Activated T-cell treated with anti-CD3 and anti-CD28 coated beads for 1 hour (primary cell): Measurements from ENCODE around the gene RFX3.

ENCODE experiments used
- DNase-seq: peaks from one replicate; pipeline ENCODE4 v3.0.0-alpha.2; 2020; ENCODE audit warnings: low read depth

The RFX3 gene

DNA sequence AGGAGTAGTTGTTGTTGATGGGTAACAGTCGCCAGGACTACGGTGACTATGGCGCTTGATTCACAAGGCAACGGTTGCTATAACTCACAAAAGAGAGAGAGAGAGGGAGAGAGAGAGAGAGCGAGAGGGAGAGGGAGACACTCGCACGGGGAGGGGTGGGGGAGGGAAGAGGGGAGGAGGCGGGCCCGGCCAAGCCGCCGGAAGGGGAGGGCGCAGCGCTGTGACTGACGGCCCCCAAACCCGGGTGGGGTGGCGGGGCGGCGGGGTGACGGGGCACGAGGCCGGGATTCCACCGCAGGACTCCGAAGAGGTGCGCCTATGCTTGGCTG is at the start of gene RFX3:
TSS of gene RFX3 (minus strand) at position 166 of the 329 bp plus-strand sequence. CDS start 130,413 bp downstream, outside the sequence.
- peak; percentile 87 for DNase-seq

DNA sequence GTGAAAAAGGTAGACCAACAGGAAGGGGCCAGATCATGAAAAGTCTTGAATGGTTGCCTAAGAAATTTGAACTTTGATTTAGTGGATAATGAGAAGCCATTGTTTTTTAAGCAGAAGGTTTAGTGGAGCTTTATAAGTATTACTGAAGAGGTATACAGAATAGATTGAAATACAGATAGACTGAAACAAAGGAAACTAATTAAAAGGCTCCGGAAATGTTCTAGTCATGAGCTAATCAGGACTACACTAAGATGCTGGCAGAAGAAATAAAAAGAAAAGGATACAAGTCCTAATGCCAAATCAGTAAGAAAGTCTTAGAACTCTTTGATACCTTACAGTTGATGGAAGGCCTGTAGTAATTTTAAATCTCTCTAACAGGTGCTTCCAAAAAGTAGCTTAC is 45.7 kb upstream of the RFX3 start:
- no peak for DNase-seq

DNA sequence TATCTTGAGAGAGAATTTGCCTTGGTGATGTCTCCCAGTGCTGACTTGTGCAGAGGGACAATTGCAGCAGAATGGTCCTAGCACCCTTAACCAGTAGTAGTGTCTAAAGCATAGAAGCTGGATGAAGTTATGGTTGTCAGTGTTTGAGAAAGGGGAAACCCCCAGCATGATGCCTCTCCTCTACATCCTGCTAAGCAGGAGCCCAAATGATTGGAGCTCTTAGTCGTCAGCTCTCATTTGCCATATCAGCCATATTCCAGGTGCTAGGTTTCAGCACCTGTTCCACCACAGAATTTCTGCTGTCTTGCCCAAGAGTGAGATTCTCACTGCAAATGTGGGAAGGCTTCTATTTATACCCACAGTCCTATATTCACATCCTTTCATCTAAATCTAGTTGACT is 43.7 kb upstream of the RFX3 start:
- DNase-seq, result no peak

DNA sequence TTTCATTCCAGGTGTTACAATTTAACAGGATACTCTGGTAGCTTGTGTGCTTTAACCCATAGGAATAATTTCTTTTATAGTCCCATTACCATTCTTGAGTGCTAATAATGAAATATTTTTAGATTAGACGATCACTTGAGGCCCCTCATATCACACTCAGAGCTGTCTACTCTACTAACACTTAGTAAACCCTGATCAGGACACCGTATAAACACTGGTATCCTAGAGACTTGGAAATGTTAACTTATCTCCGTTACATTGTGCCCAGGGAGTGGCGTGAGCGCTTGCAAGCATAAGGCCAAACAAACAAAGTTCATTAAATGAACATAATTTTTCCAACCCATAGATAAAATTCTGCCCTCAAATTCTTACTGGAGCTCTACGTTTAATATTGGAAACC is 42.2 kb upstream of the RFX3 start:
- no peak for DNase-seq

DNA sequence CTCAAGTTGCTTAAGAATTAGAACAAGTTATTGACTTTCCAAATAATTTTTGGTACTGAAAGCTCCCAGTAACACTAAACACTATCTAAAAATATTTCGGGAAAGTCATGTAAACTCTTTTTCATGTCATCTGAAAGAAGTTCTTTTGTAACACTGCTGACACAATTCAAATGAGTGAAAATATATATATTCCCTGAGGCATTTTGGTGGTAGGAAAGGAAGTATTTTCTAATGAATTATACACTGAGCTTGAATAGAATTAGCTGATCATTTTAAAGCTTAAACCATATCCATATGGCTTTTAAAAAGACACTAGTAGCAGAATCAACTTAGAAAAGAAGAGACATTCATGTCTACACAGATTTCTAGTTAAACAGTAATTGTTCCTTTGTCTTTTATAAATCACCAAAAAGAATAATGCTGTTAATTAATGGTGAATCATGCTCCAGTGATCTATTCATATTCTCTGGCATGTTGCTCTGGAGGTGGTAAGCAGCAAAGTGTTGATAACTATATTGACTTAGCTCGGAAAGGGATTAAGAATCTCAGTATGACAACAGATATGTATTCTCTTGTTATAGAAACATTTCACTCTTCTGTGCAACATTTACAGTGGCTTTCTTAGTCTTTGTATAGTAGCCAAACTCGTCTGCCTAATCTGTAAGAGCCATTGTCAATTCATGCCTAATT is 27.4 kb upstream of the RFX3 start:
- no peak for DNase-seq

DNA sequence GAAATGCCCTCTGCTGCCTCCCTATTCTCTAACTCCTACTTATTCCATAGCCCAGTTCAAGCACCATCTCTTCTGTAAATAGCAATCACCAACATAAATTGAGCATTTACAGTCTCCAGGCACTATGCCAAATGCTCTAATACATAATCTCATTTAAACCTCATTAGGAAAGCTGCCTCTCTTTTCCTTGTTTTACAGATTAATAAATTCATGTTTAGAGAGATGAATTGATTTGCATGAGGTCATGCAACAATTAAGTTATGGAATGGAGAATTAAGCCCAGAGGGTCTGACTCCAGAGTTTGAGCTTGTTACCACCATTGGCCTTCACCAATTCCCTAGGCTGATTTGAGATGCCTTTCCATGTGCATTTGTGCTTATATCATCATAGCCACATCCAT is 23.4 kb upstream of the RFX3 start:
- DNase-seq, result no peak

DNA sequence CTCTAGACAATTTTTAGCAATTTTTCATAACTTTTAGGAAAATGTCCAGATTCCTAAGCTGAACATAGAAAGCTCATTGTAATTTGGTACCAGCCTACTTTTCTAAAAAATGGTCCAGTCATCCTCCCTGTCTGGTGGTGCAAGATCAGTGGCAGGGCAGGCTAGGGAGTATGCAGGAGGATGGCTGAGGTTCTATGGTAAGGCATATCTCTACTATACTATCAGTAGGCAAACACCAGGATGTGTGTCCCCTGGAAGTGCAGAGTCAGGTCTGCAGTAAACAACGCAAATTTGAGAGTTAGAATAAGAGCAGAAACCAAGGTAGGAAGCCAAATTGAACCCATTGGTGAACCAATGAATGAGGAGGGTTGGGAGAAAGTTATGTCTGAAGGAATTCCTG is 22.8 kb upstream of the RFX3 start:
- DNase-seq, result no peak

DNA sequence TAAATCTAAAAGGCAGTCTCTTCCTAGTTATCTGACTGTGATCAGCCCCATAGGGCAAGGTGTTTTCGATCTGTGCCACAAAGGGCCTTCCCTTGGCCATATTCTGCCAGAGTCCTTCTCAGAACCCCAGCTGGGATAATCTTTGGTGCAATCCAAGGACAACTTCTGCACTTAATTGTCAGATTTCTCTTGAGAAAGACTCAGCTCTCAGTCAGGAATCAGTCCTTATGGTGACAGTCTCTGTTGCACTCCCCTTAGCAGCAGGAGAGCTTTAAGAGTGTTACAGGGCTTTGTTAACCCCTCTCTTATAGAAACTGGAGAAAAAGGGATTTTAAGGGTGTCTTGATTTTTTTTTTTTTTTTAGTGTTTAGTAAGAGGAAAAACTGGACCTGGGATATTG is 15.4 kb upstream of the RFX3 start:
- DNase-seq, result no peak

DNA sequence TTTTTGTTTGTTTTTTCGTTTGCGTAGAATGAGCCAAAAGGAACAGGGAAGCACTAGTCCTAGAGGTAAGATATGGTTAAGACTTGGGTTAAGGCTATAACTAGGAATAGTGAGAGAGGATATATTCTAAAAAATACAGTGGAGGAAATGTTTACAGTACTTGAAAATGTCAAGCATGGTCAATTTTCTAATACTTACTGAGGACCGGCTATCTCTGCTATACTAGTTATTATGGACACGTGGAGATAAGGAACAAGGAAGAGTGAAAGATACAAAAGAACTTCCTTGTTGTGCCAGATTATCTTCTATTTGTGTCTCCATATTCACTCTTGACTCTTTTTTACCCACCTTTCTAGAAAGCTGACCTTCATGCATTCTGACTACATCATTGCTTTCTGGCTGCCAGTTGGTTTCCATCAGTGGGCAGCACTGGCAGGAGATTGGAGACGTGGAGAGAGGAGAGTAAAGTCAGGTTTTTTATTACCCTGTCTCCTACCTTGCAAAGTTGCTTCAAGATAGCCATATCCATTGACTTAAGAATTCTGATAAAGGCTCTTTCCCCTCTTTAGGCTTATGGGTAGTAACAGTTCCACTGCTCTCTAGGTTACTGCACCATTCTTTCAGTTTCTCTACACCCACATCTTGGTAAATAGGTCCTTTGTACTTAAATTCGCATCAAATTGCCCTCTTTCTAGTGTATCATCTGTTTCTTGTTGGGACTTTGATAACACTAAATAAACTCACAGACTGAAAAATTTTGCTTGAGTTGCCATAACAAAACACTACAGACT is 9.0 kb upstream of the RFX3 start:
- no peak for DNase-seq

DNA sequence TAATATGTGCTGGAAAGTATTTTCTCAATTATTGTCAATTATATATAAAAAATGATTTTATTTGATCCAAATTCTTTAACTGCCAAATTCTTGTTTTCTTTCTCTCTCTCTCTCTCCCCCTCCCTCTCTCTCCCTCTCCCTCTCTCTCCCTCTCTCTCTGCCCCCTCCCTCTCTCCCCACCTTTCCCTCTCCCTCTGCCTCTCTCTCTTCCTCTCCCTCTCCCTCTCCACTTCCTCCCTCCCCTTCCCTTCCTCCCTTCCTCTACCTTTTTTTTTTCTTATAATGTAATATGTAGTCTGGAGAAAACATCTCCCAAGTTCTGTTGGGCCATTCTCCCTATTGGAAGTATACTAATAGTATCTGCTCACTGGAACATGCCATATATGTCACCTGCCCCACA is 6.4 kb upstream of the RFX3 start:
- DNase-seq, result no peak

DNA sequence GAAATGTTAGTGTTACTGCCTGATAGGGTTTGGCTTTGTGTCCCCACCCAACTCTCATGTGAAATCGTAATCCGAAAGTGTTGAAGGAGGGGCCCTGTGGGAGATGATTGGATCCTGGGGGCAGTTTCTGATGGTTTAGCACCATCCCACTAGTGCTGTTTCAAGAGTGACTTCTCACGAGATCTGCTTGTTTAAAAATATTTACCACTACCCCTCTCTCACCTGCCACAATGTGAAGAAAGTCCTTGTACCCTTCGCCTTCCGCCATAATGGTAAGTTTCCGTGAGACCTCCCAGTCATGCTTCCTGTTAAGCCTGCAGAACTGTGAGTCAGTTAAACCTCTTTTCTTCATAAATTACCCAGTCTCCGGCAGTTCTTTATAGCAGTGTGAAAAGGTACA is 2.6 kb upstream of the RFX3 start:
- DNase-seq, result peak; percentile 22

DNA sequence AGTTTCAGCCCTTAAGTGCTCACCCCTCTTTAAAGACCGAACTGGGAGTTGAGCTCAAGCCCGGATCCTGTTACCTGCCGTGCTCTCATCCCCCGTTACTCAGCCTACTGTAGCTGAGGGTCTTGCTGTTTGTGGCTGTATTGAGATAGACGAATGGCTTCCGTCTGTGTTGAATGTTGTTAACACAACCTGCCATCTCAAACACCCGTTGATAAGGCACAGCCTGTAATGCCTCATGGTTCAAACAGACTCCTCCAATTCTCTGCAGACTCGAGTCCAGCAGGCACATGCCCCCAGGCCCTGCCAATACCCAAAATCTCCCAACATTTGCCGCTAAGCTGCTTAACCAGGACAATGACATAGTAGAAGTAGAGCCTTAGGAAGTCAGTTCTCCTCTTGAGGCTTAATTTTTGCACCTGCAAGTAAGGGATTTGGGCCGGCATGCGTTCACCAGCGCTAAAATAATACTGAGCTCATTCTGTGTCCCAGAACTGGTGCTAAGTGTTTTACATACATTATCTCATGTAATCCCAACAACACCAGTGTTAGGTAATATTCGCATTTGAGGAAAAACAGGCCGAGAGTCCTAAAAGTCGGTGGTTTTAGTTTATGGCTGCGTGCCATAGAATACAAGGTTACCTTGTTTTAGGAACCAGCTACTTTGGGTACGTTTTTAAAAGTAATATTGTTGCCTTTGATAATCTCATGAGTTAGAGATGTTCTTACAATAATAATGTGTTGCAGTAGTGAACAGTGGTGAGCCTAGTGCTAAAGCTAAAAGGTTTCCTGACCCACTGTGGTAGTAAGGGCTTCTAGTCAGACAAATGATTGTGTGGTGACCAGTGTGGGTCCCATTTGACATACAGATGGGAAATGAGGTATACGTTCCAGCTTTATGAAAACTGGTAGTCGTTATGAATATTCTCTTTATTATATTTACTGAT is 1.5 kb upstream of the RFX3 start:
- DNase-seq, result no peak

DNA sequence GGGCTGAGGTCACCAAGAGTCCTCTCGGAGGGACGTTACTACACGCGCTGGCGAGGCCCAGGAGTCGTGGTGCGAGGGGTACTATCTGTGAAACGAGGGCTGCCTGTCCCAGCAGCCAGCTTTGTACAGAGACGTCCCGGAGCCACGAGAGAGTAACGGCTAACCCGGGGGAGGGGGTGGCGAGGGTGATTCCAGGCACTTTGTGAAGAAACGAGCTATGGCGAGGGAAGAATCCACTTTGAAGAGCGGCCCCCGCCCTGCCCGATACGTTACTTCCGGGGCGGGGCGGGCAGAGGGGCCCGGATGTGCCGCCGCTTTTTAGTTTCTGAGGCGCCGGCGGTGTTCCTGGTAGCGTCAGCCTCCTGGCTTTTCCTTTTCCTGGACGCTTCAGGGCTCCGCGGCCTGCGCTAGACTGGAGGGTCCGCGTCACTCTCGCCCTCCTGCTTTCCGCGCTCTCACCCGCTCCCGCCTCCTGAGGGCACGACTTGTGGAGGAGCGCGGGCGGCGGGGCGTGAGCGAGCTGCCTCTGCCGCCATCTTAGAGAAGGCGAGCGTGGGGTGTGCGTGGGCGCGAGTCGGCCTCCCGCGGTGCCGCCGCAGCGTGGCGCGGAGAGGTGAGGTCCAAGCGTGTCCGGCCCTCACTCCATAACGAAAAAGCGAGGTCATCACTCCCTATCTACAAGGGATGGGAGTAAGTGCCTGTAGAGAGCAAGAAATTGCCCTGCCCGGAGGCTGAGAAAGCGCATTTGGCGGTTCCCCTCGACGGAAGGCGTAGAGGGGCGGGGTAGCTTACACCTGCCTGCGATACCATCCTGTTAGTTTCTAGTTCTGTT is 580 bp upstream of the RFX3 start:
- peak; percentile 82 for DNase-seq

DNA sequence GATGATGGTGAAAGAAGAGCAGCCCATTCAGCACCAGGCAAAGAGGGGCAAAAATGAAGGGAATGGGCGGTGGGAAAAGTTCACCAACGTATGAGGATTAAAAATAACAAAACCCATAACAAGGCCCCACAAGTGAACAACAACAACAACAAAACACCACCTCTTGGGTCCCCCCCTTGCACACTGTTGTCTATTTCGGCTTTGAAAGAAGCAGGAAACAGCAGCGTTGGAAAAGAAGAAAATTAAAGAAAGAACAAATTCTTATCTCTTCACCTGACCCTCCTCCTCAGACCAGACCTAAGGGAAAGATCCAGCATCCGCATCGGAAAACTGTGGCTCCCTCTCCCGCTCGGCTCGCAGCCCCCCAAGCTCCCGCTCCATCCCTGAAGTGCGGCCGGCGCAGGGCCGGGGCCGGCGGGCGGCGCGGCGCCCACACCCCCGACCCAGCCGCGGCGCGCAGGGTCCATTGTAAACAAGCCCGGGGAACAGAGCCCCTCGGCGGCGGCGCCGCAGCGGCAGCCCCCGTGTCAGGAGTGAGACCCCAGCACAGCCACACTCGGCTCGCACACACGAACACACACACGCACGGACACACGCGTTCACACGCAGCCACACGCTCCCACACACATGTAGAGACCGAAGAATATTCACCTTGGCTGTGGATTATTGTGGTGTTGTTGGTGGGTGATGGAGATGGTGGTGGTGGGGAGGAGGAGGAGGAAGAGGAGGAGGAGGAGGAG is 535 bp downstream of the RFX3 start:
- no peak for DNase-seq

DNA sequence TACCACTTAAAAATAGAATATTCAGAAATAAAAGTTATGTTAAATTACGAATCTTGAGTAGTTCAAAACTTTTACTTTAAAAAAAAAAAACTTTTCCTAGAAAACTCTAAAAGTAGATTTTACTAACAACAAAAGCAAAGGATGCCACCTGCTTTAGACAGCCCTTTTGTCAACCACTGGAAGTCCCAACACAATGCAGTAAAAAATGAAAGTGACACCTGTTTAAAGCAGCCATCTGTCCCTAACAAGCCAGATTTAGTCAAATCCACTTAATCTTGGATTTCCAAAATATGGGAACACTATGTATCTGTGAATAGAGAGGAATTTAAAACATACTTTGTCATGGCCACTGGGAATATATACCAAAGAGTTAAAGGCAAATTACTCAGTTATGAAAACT is 3.8 kb downstream of the RFX3 start:
- no peak for DNase-seq

DNA sequence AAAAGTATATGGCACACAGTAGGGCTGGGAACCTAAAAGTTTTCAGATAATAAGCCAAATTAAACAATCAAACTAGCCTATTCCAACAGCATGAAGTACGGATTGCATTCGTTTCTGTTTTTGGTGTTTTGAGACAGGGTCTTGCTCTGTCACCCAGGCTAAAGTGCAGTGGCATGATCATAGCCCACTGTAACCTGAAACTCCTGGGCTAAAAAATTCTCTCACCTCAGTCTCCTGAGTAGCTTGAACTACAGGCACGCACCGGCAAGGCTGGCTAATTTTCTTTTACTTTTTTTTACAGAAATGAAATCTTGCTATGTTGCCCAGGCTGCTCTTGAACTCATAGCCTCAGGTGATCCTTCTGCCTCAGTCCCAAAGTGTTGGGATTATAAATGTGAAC is 5.2 kb downstream of the RFX3 start:
- no peak for DNase-seq

DNA sequence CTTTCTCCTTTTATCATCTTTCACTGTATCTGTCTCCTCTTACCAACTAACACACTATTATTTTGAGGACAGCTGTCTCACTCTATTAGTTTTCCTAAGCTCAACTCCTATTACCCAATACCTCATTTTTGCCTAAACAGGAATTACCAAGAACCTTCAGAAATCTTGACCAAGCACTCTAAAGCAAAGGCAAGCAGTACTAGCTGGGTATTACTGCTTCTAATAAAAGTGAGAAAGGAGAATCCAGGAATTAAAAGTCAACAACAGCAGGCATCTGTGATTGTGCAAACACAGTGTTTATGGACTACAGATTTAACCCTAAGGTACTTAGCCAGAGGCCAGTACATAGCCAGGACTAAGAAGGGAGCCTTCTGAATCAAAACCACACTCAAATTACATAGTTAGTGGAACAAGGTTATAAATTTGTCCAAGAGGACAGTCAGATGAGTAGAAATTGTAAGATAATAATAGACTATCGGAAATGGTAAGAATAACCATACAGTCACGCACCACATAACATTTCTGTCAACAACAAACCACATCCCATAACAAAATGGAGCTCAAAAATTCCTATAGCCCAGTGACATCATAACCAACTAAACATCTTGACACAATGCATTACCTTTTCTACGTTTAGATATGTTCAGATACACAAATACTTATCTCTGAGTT is 8.3 kb downstream of the RFX3 start:
- no peak for DNase-seq

DNA sequence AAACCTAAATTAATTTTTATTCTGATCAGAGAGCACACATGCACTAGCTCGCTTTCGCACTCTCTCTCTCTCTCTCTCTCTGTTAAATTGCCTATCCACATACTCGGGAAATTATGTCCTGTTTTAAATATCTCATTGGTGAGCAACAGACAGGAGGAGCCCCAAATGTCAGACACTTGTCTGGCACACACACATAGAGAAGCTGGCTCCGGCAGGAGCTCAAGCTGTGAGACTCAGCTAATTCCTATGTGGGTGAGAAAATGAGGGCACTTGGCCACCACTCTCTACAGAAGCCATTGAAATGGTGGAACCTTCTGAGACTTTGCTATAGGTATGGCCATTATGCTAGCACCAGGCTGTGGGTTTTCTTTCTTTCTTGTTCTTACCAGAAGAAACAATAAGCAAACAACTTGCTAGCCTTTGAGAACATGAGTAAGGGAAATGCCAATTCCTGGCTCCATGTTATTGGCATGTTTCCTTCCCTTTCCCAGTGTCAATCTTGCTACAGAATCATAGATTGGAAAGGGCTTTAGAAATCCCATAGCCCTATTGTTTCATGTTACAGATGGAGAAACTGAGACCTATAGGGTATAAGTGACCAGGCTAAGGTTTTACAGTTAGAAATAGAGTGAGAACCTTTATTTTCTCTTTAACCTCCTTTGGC is 9.0 kb downstream of the RFX3 start:
- DNase-seq, result no peak

DNA sequence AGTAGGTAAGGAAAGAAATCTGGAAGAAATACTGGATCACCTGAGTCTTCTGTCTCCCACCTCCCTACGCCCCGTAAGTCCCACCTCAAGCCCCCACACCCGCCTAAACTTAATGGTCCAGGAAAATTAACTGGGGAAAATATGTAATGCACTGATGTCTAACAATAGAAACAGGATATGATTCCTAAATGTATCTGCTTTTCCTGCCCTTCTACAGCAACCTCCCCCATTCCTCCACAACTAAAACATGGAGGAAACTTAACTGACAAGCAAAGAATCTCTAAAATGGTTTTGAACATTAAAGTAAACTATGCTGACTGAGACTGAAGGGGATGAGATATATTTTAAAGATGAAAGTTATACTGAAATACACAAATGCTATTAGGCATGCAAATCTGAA is 10.4 kb downstream of the RFX3 start:
- DNase-seq, result no peak

DNA sequence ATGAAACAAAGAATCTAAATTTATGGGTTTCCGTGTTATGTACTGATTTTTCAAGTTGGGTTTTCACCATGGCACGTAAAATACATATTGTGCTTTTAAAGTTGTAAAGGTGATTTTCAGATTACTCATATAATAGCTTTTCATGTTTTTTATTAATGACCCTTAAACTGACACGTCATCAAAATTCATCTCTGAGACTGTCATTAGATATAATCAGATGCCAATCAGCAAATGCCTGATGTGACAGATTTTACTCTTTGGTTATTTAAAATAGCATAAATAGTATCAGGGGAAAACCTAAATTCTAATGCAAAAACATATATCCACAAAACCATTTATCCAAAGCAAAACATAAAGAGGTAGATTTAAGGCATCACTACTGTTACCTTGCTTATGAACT is 11.0 kb downstream of the RFX3 start:
- no peak for DNase-seq
